Endodermal cell (in vitro differentiated cells): ENCODE measurements around the gene MFSD8. TPM values are rescaled to one million over a fixed set of nuclear protein-coding genes. Genes with fewer than 3 reads are reported as not detected.

Experiments used
- DNase-seq: peaks from one replicate; pipeline ENCODE4 v3.0.0-alpha.2; 2017
- H3K27ac ChIP-seq: 2 replicates; pipeline ENCODE4 v1.5.1; 2013; ENCODE audit warnings: mild to moderate bottlenecking, low read depth, low read length, moderate library complexity
- H3K27me3 ChIP-seq: 2 replicates; pipeline ENCODE4 v1.6.1; 2013; ENCODE audit warnings: mild to moderate bottlenecking, low read length, moderate library complexity; ENCODE audit not compliant: insufficient read depth, control insufficient read depth, poor library complexity, severe bottlenecking
- H3K36me3 ChIP-seq: 2 replicates; pipeline ENCODE4 v1.7.0; 2013; ENCODE audit warnings: mild to moderate bottlenecking, low read length, moderate library complexity; ENCODE audit not compliant: control insufficient read depth, insufficient read depth
- H3K4me1 ChIP-seq: one replicate; pipeline ENCODE4 v1.7.0; 2013; ENCODE audit warnings: low read length; ENCODE audit not compliant: control insufficient read depth, insufficient read depth
- H3K4me3 ChIP-seq: 2 replicates; pipeline ENCODE4 v1.5.1; 2013; ENCODE audit warnings: mild to moderate bottlenecking, low read length, moderate library complexity
- H3K9ac ChIP-seq: 2 replicates; pipeline ENCODE4 v1.6.1; 2013; ENCODE audit warnings: mild to moderate bottlenecking, low read length, moderate library complexity; ENCODE audit not compliant: poor library complexity, severe bottlenecking; ENCODE audit errors: extremely low read depth
- H3K9me3 ChIP-seq: 2 replicates; pipeline ENCODE4 v1.6.1; 2013; ENCODE audit warnings: mild to moderate bottlenecking, low read length, moderate library complexity; ENCODE audit not compliant: control insufficient read depth
- H3K27ac Mint-ChIP-seq: 2 replicates; pipeline ENCODE4 v1.8.0; 2020; ENCODE audit warnings: mixed read lengths
- H3K27me3 Mint-ChIP-seq: 2 replicates; pipeline ENCODE4 v1.8.0; 2021; ENCODE audit warnings: mild to moderate bottlenecking, mixed read lengths; ENCODE audit not compliant: insufficient read depth
- H3K36me3 Mint-ChIP-seq: 2 replicates; pipeline ENCODE4 v1.8.0; 2020; ENCODE audit warnings: low read depth, mixed read lengths
- H3K4me1 Mint-ChIP-seq: 2 replicates; pipeline ENCODE4 v1.8.0; 2020; ENCODE audit warnings: mixed read lengths
- H3K4me3 Mint-ChIP-seq: 2 replicates; pipeline ENCODE4 v1.8.0; 2020; ENCODE audit warnings: mild to moderate bottlenecking, moderate library complexity, mixed read lengths
- H3K9me3 Mint-ChIP-seq: 2 replicates; pipeline ENCODE4 v1.8.0; 2020; ENCODE audit warnings: mild to moderate bottlenecking, mixed read lengths
- CTCF ChIP-seq: fragments of 200-600 bp; sonication (generic); conservative IDR thresholded peaks from 2 replicates; pipeline ENCODE4 v1.5.0; 2021; ENCODE audit warnings: antibody characterized with exemption, mild to moderate bottlenecking
- WGBS, 2 experiments: methylation state at CpG; one replicate each; pipeline versions ENCODE4 v1.1.5 to v1.1.7; 2013; ENCODE audit warnings: missing lambda C conversion rate in 2 of 2, mixed read lengths in 1 of 2; ENCODE audit not compliant: insufficient coverage in 1 of 2, insufficient read length in 1 of 2; 5-methylcytosine and 5-hydroxymethylcytosine counted together
- total RNA-seq, 2 donors: library from RNA; stranded (reverse); fragmentation: NEBNext Ultra II Directional in 1 of 2; extraction: Animal tissue kit (Norgen Biotek cat#: 25700) in 1 of 2; gene quantifications; 2 replicates in 1 of 2; 3 replicates in 1 of 2; pipeline ENCODE4 v1.2.1, GENCODE V29; 2021

The MFSD8 gene
- total RNA-seq, 2 donors from 2014 or later: 23.8 to 25.2 TPM

DNA sequence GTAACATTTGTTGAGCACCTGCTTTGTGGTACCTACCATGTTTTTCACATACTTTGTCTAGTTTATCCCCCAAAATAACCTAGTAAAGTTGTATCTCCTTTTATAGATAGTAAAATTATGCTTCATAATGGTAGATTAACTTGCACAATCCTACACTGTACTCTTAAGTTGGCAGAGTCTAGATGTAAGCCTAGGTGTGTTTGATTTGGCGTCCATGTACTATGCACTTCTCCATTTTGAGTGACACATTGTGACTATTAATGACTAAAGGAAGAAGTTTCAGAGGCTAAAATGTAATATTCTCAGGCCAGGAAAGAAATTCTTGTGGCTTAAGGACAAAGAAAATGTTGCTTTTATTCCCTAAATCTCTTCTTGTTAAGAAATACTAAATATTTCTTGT lies 68.9 kb downstream of the MFSD8 start:
- no peak for TF ChIP-seq CTCF
- Histone ChIP-seq H3K27ac (no peak overlapping the region), H3K27me3 (no peaks in the 10 kb centered on the region), H3K4me1 (no peaks in the 10 kb centered on the region), H3K4me3 (no peak overlapping the region), H3K9ac (no peak overlapping the region), H3K36me3 (peaks cover 64% of the 10 kb centered on the region), H3K9me3 (peaks cover 24% of the 10 kb centered on the region)
- Mint-ChIP-seq H3K4me3 (no peak overlapping the region), H3K4me1 (no peaks in the 10 kb centered on the region), H3K9me3 (peaks cover 14% of the 10 kb centered on the region), H3K27ac (no peak overlapping the region), H3K36me3 (peaks cover 48% of the 10 kb centered on the region), H3K27me3 (no peaks in the 10 kb centered on the region)
- 89 to 100% methylated on average over 1 of the region's 1 CpG for WGBS, 2 experiments
- DNase-seq: no peak

DNA sequence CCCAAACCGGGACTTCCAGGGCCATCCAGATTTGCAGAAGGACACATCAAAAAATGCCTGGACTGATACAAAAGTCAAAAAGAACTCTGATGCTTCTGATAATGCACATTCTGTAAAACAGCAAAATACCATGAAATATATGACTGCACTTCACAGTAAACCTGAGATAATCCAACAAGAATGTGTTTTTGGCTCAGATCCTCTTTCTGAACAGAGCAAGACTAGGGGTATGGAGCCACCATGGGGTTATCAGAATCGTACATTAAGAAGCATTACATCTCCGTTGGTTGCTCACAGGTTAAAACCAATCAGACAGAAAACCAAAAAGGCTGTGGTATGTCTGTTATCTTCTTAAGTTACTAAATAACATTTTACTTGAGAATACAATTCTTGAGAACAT lies 75.1 kb downstream of the MFSD8 start:
- Histone ChIP-seq H3K36me3 (peaks cover 89% of the 10 kb centered on the region), H3K4me1 (no peaks in the 10 kb centered on the region), H3K9me3 (peaks cover 22% of the 10 kb centered on the region), H3K9ac (no peak overlapping the region), H3K27me3 (no peaks in the 10 kb centered on the region), H3K27ac (no peak overlapping the region), H3K4me3 (no peak overlapping the region)
- Mint-ChIP-seq H3K36me3 (peaks cover 55% of the 10 kb centered on the region), H3K4me3 (no peak overlapping the region), H3K27ac (no peak overlapping the region), H3K27me3 (no peaks in the 10 kb centered on the region), H3K9me3 (no peaks in the 10 kb centered on the region), H3K4me1 (peaks cover 2% of the 10 kb centered on the region)
- 93 to 100% methylated on average over 1 to 3 of the region's 3 CpGs for WGBS, 2 experiments
- no peak for DNase-seq
- TF ChIP-seq CTCF: no peak

DNA sequence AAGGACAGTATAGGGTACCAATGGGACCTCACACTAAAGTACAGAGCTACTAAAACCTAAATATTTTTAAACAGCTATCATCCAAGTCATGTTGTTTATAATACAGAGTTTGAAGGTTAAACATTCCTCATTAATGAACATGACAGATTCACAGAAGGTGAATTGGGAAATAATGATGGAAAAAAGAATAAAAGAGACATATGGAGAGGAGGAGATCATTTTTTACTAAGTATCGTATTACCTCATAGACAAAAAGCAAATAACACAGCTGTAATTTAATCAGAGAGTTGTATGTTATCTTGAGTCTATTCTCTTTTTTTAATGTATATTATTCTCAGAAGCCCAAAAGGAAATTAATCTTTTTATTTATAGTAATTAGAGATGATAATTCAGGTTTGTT lies 76.4 kb downstream of the MFSD8 start:
- Histone ChIP-seq H3K9me3 (peaks cover 22% of the 10 kb centered on the region), H3K9ac (no peak overlapping the region), H3K4me1 (no peaks in the 10 kb centered on the region), H3K36me3 (peaks cover 90% of the 10 kb centered on the region), H3K4me3 (no peak overlapping the region), H3K27me3 (no peaks in the 10 kb centered on the region), H3K27ac (no peak overlapping the region)
- no peaks in the 10 kb centered on the region for H3K9me3 Mint-ChIP-seq
- no peak for DNase-seq
- H3K27me3 Mint-ChIP-seq: no peaks in the 10 kb centered on the region
- no peak overlapping the region for H3K4me3 Mint-ChIP-seq
- H3K4me1 Mint-ChIP-seq: peaks cover 2% of the 10 kb centered on the region
- TF ChIP-seq CTCF: no peak
- no CpG with 5 or more reads among the region's 1 CpG for WGBS, 2 experiments
- H3K27ac Mint-ChIP-seq: no peak overlapping the region
- peaks cover 55% of the 10 kb centered on the region for H3K36me3 Mint-ChIP-seq
